Fibroblast of skin of left biceps (primary cell): Measurements from ENCODE around the gene HOMER2.
"Not testable (repeated sequence)": the region's sequence is repeated elsewhere in the genome, so short reads cannot be mapped to it uniquely, and the experiment has no call there.

Experiments
- DNase-seq, 2 experiments: peaks; one replicate each; pipeline ENCODE4 v3.0.0-alpha.2; 2013; ENCODE audit warnings: low read depth in 2 of 2

Gene HOMER2

GRCh38 chr15:82964890-82965289, 12.4 kb upstream of the HOMER2 start:
- no peak for DNase-seq

- DNase-seq, result no peak
These were observed 11.2 kb upstream of the HOMER2 start for GRCh38 chr15:82963471-82964341.

- no peak for DNase-seq
These were observed 8.2 kb upstream of the HOMER2 start for GRCh38 chr15:82960766-82961165.

- DNase-seq, result no peak
These were observed 6.9 kb upstream of the HOMER2 start for GRCh38 chr15:82959423-82959822.

GRCh38 chr15:82958638-82959037, 6.1 kb upstream of the HOMER2 start:
- DNase-seq, result no peak

- DNase-seq, result no peak
These were observed 905 bp downstream of the HOMER2 start for GRCh38 chr15:82951472-82952157.

- DNase-seq, result no peak
These were observed 1.7 kb downstream of the HOMER2 start for GRCh38 chr15:82950746-82951370.

GRCh38 chr15:82950295-82950694, 2.2 kb downstream of the HOMER2 start:
- no peak for DNase-seq

GRCh38 chr15:82946155-82946701, 6.3 kb downstream of the HOMER2 start:
- no peak for DNase-seq

- DNase-seq, result no peak
These were observed 7.2 kb downstream of the HOMER2 start for GRCh38 chr15:82945326-82945725.

- DNase-seq, result no peak
These were observed 7.7 kb downstream of the HOMER2 start for GRCh38 chr15:82944821-82945220.

GRCh38 chr15:82944056-82944455, 8.5 kb downstream of the HOMER2 start:
- DNase-seq, result no peak

GRCh38 chr15:82943176-82943575, 9.3 kb downstream of the HOMER2 start:
- DNase-seq, result no peak

- DNase-seq, result no peak
These were observed 9.8 kb downstream of the HOMER2 start for GRCh38 chr15:82942691-82943090.

GRCh38 chr15:82939678-82940077, 12.8 kb downstream of the HOMER2 start:
- not testable (repeated sequence) for DNase-seq

- DNase-seq, result no peak
These were observed 14.8 kb downstream of the HOMER2 start for GRCh38 chr15:82937712-82938058.

GRCh38 chr15:82936966-82937711, 15.4 kb downstream of the HOMER2 start:
- DNase-seq, result no peak

- DNase-seq, result no peak
These were observed 17.1 kb downstream of the HOMER2 start for GRCh38 chr15:82935382-82935781.

- no peak for DNase-seq
These were observed 18.2 kb downstream of the HOMER2 start for GRCh38 chr15:82934100-82934880.

GRCh38 chr15:82933576-82933975, 18.9 kb downstream of the HOMER2 start:
- DNase-seq, result no peak

- no peak for DNase-seq
These were observed 21.3 kb downstream of the HOMER2 start for GRCh38 chr15:82931221-82931620.
